Uterus (tissue), 2 donors: ENCODE data around the gene GLI1.

Experiments
- CTCF ChIP-seq, 4 experiments: fragments of 200-600 bp in 2 of 4; fragments of 450-650 bp in 2 of 4; sonication (generic) in 2 of 4; IDR thresholded peaks; one replicate each; pipeline ENCODE4 v1.5.1; 2016 to 2019; ENCODE audit warnings: antibody characterized with exemption in 4 of 4, mild to moderate bottlenecking in 2 of 4, moderate library complexity in 1 of 4
- POLR2A ChIP-seq, 2 donors: fragments of 450-650 bp; IDR thresholded peaks; one replicate each; pipeline ENCODE4 v1.6.1; 2016; ENCODE audit warnings: antibody characterized with exemption in 2 of 2, mild to moderate bottlenecking in 1 of 2, moderate library complexity in 1 of 2

- TF ChIP-seq CTCF (IDR thresholded peaks at IDR 0.05) = peak in 1 of 4 experiments; percentile 2
- no peak for TF ChIP-seq POLR2A (IDR thresholded peaks at IDR 0.05)
These were observed 60.1 kb downstream of the GLI1 start for GRCh38 chr12:57519796-57520052.
